ENCODE measurements around the gene NUDT1. TPM values are rescaled to one million over a fixed set of nuclear protein-coding genes. Genes with fewer than 3 reads are reported as not detected.

NUDT1 gene
- total RNA-seq, 2 experiments from 2014 or later: 88.4 to 117 TPM

- Histone ChIP-seq H4K20me1 (ENCODE audit: insufficient read depth, low read length) (no peaks in the 10 kb centered on the region), H3K79me2 (ENCODE audit: insufficient read depth, low read depth, low read length) (no peaks in the 10 kb centered on the region), H3K36me3 (ENCODE audit: insufficient read depth, low read length) (peaks cover 81% of the 10 kb centered on the region), H3K9me3 (ENCODE audit: low read length) (peaks cover 6% of the 10 kb centered on the region), H3K4me2 (ENCODE audit: low read length) (no peak overlapping the region), H3K9me2 (ENCODE audit: insufficient read depth, low read length) (no peaks in the 10 kb centered on the region), H2AFZ (ENCODE audit: low read length) (no peak overlapping the region), H3K4me1 (ENCODE audit: insufficient read depth, low read length, poor library complexity, severe bottlenecking) (no peaks in the 10 kb centered on the region), H3K4me3 (ENCODE audit: low read depth, low read length, poor library complexity, severe bottlenecking) (no peak overlapping the region), H3K27ac (ENCODE audit: low read depth, low read length, poor library complexity, severe bottlenecking) (no peak overlapping the region)
- intact Hi-C loops (cut with micrococcal nuclease; ENCODE audit: unreplicated experiment): no loop called here
- no peak for DNase-seq (ENCODE audit: low spot score)
- ChIA-PET POLR2A (no interaction called here), CTCF (ENCODE audit: unreplicated experiment) (no interaction called here)
- no TSS peak for BruUV-seq (replicated peaks)
- TF ChIP-seq EZH2phosphoT487 (IDR thresholded peaks at IDR 0.05; ENCODE audit: borderline replicate concordance, low read depth, low read length) (no peak), CTCF (conservative IDR thresholded peaks at IDR 0.05; ENCODE audit: low read length) (no peak)
Observed at GRCh38 chr7:2198206-2198605, 43.8 kb upstream of the NUDT1 start.

GRCh38 chr7:2198760-2199159 lies 43.3 kb upstream of the NUDT1 start:
- peaks cover 6% of the 10 kb centered on the region for H3K9me3 ChIP-seq (ENCODE audit: low read length)
- H3K4me2 ChIP-seq (ENCODE audit: low read length): no peak overlapping the region
- no peaks in the 10 kb centered on the region for H4K20me1 ChIP-seq (ENCODE audit: insufficient read depth, low read length)
- peaks cover 81% of the 10 kb centered on the region for H3K36me3 ChIP-seq (ENCODE audit: insufficient read depth, low read length)
- no peak overlapping the region for H2AFZ ChIP-seq (ENCODE audit: low read length)
- ChIA-PET POLR2A (no interaction called here), CTCF (ENCODE audit: unreplicated experiment) (no interaction called here)
- H3K27ac ChIP-seq (ENCODE audit: low read depth, low read length, poor library complexity, severe bottlenecking): no peak overlapping the region
- peaks cover 4% of the 10 kb centered on the region for H3K4me1 ChIP-seq (ENCODE audit: insufficient read depth, low read length, poor library complexity, severe bottlenecking)
- intact Hi-C loops (cut with micrococcal nuclease; ENCODE audit: unreplicated experiment): no loop called here
- DNase-seq (ENCODE audit: low spot score): no peak
- no peaks in the 10 kb centered on the region for H3K79me2 ChIP-seq (ENCODE audit: insufficient read depth, low read depth, low read length)
- no peak overlapping the region for H3K4me3 ChIP-seq (ENCODE audit: low read depth, low read length, poor library complexity, severe bottlenecking)
- no TSS peak for BruUV-seq (replicated peaks)
- H3K9me2 ChIP-seq (ENCODE audit: insufficient read depth, low read length): no peaks in the 10 kb centered on the region
- no peak for TF ChIP-seq EZH2phosphoT487 (IDR thresholded peaks at IDR 0.05; ENCODE audit: borderline replicate concordance, low read depth, low read length)
- no peak for TF ChIP-seq CTCF (conservative IDR thresholded peaks at IDR 0.05; ENCODE audit: low read length)

GRCh38 chr7:2199528-2199927 lies 42.5 kb upstream of the NUDT1 start:
- TF ChIP-seq EZH2phosphoT487 (IDR thresholded peaks at IDR 0.05; ENCODE audit: borderline replicate concordance, low read depth, low read length) (no peak), CTCF (conservative IDR thresholded peaks at IDR 0.05; ENCODE audit: low read length) (no peak)
- Histone ChIP-seq H2AFZ (ENCODE audit: low read length) (no peak overlapping the region), H3K4me3 (ENCODE audit: low read depth, low read length, poor library complexity, severe bottlenecking) (no peak overlapping the region), H3K79me2 (ENCODE audit: insufficient read depth, low read depth, low read length) (no peaks in the 10 kb centered on the region), H3K4me2 (ENCODE audit: low read length) (no peak overlapping the region), H3K27ac (ENCODE audit: low read depth, low read length, poor library complexity, severe bottlenecking) (no peak overlapping the region), H3K36me3 (ENCODE audit: insufficient read depth, low read length) (peaks cover 82% of the 10 kb centered on the region), H3K4me1 (ENCODE audit: insufficient read depth, low read length, poor library complexity, severe bottlenecking) (peaks cover 10% of the 10 kb centered on the region), H3K9me3 (ENCODE audit: low read length) (peaks cover 6% of the 10 kb centered on the region), H4K20me1 (ENCODE audit: insufficient read depth, low read length) (no peaks in the 10 kb centered on the region), H3K9me2 (ENCODE audit: insufficient read depth, low read length) (no peaks in the 10 kb centered on the region)
- no peak for DNase-seq (ENCODE audit: low spot score)
- intact Hi-C loops (cut with micrococcal nuclease; ENCODE audit: unreplicated experiment): no loop called here
- ChIA-PET POLR2A (no interaction called here), CTCF (ENCODE audit: unreplicated experiment) (no interaction called here)
- BruUV-seq (replicated peaks): no TSS peak
